GM15510 (cell line): Measurements from ENCODE around the gene UMODL1.

Experiments used
- POLR2A ChIP-seq: IDR thresholded peaks from 3 replicates; pipeline ENCODE4 v1.6.1; 2011; ENCODE audit warnings: borderline replicate concordance; ENCODE audit not compliant: insufficient read length; ENCODE audit errors: extremely low read depth

UMODL1 gene

GRCh38 chr21:42155045-42155855 lies 84.1 kb downstream of the UMODL1 start:
- TF ChIP-seq POLR2A = no peak

DNA sequence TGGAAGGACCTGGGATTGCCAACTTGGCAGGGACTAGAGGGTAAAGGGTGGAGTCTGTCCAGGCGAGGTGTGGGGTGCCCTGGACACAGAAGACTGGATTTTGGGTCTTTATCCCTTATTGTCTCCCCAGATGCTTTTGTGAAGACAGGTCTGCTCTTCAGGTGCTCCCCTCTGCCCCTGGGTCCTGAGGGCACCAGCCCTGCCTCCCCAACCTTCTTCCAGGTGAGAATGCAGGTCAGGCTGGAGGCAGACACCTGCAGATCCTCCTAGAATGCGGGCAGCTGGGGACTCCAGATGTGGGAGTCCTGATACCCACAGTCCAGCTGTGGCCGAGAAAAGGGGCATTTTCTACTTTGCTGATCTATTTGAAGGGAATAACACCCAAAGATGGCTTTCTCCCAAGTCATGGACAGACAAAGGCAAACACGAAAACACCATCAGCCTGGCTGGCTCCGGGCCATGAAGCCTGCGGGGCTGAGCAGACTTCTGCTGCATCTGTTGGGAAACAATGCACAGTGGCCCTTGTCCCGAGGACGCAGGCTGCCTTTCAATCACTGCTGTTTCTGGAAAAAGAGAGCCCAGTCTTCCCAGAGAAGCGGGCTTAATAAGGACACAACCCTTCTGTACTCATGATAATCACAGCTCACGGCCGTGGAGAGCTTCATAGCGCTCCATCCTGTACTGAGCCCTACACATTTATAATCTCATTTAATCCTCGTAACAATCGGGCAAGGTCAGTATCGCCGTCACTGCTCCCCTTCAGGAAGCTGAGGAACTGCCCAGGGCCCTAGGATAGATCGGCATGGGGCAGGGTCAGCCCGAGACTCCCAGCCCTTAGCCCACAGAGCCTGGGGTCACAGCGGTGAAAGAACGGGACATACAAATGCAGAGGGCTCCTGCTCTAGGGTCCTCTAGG lies 85.8 kb downstream of the UMODL1 start:
- no peak for TF ChIP-seq POLR2A

DNA sequence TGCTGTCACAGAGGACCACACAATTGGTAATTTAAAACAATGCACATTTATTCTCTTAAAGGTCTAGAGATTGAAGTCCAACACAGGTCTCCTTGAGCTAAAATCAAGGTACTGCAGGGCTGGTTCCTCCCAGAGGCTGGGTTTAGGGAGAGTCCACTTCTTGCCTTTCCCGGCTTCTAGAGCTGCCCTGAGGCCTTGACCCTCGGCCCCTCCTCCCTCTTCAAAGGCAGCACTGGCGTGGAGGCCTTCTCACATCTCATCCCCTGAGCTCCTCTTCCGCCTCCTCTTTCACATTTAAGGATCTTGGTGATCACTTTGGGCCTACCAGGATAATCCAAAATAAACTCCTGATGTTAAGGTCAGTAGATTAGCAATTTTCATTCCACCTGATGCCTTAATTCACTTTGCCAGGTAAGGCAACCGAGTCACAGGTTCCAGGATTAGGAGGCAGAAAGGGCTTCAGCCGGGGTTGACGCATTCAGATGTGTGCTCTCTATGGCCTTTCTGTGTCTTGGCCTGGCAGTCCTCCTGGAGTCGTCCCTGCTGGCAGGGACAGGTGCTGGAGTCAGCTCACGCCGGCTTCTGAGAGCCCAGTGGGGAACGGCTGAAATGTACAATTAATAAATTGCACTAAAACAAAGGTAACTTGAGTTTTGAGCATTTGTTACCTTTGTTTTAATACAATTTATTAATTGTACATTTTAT lies 86.6 kb downstream of the UMODL1 start:
- TF ChIP-seq POLR2A = no peak

DNA sequence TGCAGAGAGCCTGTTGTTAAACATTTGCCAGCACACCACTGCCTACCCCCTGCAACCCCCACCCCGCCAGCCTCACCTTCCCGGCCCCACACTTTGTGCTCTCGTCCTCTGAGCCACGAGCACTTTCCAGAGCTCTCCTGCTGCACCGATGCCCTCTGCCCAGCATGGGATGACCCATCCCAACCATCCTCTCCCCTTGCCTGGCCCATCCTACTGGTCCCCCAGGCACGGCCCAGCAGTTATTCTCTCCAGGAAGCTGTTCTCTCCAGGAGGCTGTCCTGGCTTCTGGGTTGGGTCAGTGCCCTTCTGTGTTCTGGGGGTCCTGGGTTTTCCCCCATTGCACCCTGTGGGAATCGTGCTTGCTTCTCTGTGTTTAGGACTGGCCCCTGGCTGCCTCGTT lies 87.7 kb downstream of the UMODL1 start:
- no peak for TF ChIP-seq POLR2A

GRCh38 chr21:42159560-42160110 lies 88.5 kb downstream of the UMODL1 start:
- no peak for TF ChIP-seq POLR2A

DNA sequence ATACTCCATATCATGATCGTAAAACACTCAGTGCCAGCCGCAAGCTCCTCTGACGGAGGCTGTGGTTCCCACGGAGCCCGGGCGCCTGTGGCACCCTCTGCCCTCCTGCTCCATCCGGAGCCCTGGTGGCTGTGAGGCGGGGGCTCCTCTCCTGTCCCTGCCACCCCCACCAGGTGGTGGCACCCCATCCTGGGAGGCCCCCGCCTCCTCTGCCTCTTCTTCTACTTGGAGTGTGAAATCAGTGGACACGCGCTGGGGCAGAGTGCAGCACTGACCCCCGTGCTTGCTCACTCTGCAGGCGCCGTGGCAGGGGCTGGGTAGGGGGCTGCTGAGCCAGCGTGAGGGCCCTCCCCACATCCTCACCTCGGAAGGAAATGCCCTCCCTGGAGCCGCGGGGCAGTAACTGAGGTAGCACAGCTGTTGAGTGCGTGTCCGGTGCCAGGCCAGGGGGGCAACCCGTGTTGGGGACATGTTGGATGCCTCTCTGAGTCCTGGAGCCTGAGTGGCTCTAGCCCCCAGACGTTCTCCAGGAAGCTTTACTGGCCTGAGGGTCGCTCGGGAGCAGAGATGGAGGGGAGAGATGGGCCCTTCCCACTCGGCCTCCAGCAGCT lies 89.1 kb downstream of the UMODL1 start:
- TF ChIP-seq POLR2A = no peak

- TF ChIP-seq POLR2A = no peak
These were observed 89.6 kb downstream of the UMODL1 start for GRCh38 chr21:42160765-42161164.

- no peak for TF ChIP-seq POLR2A
These were observed 90.4 kb downstream of the UMODL1 start for GRCh38 chr21:42161401-42161955.

DNA sequence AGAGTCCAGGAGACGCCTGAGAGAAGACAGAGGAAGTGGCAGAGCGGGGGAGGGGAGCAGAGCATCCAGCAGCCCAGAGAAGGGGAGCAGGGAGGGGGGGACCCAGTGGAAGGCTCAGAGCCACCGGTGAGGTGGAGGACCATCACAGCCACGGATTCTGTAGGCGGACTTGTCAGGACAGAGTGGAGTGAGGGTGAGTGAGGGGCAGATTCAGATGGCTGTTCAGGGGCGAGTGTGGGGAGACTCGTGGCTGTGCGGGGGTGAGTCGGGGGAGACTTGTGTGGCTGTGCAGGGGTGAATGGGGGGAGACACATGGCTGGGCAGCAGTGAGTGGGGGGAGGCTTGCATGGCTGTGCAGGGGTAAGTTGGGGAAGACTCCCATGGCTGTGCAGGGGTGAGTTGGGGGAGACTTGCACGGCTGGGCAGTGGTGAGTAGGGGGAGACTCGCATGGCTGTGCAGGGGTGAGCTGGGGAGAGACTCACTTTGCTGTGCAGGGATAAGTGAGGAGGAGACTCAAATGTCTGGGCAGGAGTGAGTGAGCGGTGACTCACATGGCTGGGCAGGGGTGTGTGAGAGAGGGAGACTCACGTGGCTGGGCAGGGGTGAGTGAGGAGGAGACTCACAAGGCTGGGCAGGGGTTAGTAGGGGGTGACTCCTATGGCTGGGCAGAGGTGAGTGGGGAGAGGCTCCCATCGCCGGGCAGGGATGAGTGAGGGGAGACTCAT lies 91.0 kb downstream of the UMODL1 start:
- TF ChIP-seq POLR2A = no peak

- TF ChIP-seq POLR2A = no peak
These were observed 91.9 kb downstream of the UMODL1 start for GRCh38 chr21:42162831-42163510.

- no peak for TF ChIP-seq POLR2A
These were observed 92.4 kb downstream of the UMODL1 start for GRCh38 chr21:42163511-42163863.

GRCh38 chr21:42164064-42164789 lies 93.1 kb downstream of the UMODL1 start:
- no peak for TF ChIP-seq POLR2A
